Lung microvascular endothelial cell (primary cell): ENCODE data around the gene FAM20C. TPM values are rescaled to one million over a fixed set of nuclear protein-coding genes. Genes with fewer than 3 reads are reported as not detected.

Experiments used
- DNase-seq, 2 donors: peaks; one replicate each; pipeline versions ENCODE4 v3.0.0 to v3.0.0-alpha.2; 2010; ENCODE audit warnings: low read depth in 2 of 2
- total RNA-seq: library from RNA; depleted of rRNA; stranded (reverse); fragments of >200 nt; gene quantifications from 2 replicates; pipeline ENCODE4 v1.2.1, GENCODE V29; 2014

The FAM20C gene
- total RNA-seq, 1 donor from 2014 or later: 0.79 TPM

DNA sequence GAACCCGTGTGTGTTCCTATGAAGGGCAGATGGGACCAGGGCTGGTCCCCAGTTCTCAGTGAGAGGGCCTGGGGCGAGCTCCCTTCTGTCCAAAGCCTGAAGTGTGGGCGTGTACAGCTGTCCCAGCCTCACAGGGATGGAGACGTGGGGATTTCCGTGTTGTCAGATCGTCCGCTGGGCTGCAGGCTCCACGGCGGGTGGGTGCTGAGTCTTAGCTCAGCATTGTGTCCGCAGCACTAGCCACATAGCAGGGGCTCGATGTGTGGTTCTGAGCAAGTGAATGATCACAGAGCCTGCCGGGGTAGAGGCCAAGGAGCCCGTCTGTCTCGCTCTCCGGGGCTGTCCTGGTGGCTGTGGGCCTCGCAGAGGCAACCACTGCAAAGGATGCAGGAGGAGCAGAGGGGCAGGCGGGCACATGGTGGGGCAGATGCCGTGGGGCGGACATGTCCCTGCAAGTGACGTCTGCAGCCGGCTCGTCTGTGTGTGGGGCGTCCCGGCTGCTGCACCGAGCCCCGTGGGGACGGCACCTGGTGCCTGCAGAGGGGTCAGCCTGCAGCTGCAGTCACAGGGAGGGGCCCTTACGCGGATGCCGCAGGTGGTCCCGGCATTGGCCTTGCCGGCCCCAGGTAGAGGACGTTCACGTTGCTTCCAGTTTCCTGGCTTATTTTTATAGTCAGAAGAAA is 30.9 kb downstream of the FAM20C start:
- no peak for DNase-seq

DNA sequence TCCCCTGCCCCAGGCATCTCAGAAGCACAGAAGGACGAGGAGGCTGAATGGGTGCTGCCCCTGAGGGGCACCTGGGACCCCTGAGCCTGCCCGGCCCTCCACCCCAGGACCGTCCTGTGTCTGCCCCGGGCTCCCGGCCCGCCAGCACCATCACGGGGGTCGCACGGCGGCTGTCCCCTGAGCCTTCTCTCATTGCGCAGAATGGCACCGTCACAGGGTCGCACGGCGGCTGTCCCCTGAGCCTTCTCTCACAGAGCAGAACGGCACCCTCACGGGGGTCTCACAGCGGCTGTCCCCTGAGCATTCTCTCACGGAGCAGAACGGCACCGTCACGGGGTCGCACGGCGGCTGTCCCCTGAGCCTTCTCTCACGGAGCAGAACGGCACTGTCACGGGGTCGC is 31.5 kb downstream of the FAM20C start:
- DNase-seq: no peak

DNA sequence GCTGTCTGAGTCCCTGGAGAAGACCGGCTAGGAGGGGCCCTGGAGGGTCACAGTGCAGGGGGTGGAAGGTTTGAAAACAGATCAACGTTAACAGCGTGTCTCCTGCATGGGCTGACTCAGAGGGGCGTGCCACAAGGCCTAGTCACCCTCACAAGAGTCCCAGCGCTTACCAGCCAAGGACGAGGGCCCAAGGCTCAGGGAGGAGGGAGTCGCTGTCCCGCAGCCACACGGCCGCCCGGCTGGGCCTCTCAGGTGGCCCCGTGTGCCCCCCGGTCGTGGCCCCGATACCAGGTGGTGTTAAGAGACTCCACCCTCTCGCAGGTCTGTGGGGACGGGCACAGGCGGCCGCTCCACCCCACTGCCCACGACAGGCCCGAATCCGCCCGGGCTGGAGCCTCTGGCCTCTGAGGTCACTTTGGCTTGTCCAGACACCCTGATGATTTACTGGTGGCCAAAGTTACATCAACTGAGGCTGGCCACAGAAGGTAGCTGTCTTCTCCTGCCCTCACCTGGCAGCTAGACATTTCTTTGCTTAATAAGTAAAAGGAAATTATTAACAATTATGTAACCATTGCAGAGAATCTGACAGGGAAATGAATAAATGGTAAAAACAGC is 34.0 kb downstream of the FAM20C start:
- no peak for DNase-seq

DNA sequence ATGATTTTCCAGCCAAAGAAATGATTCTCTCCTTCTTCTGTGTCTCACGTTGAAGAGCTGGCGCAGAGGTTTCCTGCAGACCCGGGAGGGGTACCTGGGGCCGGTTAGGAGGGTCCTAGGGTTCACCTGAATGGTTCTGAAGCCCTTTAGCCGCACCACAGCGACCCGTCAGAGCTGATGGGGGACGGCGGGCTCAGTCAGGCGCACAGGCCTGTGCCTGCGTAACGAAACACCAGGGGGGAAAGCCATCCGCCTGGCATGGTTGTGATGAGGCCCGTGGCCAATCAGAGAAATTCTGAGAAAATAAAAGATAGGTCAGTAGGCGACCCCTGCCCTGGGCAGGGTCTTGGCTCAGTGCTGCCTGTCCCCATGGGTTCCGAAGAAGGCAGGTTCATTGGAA is 35.6 kb downstream of the FAM20C start:
- no peak for DNase-seq

DNA sequence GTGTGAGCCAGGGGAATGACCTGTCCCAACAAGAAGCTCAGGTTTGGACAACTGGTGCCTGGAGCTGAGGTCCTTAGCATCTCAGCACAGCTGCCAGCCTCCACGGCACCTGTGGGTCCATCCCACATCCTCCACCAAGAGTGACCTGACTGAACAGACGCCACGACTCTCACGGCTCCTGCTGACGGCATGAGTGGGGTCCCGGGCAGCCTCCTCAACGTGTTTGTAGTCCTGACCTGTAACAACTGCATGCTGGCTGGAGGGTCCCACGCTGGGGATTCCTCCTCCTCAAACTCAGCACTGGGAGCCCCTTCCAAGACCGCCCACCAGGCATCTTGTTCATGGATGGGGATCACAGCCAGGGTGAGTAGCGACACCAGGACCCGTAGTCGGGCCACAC is 36.2 kb downstream of the FAM20C start:
- DNase-seq: no peak

DNA sequence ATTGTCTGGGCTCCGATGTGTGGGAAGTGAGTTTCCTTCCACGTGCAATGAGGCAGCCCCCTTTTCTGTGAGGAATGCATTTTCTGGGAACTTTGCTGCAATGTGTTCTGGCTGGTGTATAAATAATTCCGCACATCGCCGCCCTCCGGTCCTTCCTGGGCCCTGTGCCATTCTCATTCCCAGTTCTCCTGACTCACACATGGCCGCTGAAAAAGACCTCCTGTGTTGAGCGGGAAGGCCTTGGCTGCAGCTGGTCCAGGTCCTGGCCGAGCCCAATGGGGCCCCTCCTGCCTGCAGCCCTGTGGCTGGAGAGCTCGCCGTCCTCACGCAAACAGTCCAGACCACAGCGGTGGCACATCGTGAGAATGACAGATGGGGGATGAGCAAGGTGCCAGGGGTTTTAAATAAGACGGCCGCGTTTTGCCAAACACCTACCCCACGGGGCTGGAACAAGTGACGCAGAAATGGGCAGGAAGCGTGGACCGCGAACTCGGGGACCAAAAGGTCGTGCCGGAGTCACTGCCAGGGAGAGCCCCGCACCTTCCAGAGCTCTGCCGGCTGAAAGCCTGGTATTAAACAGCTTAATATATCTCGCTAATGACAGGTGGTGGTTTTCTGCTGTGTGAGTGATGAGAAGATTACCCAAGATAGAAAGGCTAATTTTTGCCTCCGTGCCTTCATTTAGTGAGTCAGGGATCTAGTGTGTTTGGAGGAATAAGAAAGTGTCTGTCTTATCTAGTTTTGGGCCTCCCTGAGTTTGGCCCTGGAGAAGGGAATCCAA is 37.0 kb downstream of the FAM20C start:
- DNase-seq: no peak

DNA sequence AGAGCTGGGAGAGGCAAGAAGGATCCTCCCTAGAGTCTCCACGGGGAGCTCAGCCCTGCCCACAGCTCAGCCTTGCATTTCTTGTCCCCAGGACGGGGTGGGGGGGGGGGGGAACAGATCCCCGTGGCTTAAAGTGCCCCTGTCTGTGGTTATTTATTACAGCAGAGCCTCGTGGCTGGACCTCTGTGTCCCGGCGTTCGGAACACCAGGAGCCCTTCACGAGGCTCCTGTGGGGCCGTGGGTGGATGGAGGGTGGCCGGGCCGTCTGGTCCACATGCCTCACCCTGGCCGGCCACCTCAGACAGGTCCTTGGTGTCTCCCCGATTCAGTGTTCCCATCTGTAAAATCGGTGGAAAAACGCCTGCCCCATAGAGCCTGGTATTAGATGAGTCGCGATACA is 37.9 kb downstream of the FAM20C start:
- DNase-seq: no peak

DNA sequence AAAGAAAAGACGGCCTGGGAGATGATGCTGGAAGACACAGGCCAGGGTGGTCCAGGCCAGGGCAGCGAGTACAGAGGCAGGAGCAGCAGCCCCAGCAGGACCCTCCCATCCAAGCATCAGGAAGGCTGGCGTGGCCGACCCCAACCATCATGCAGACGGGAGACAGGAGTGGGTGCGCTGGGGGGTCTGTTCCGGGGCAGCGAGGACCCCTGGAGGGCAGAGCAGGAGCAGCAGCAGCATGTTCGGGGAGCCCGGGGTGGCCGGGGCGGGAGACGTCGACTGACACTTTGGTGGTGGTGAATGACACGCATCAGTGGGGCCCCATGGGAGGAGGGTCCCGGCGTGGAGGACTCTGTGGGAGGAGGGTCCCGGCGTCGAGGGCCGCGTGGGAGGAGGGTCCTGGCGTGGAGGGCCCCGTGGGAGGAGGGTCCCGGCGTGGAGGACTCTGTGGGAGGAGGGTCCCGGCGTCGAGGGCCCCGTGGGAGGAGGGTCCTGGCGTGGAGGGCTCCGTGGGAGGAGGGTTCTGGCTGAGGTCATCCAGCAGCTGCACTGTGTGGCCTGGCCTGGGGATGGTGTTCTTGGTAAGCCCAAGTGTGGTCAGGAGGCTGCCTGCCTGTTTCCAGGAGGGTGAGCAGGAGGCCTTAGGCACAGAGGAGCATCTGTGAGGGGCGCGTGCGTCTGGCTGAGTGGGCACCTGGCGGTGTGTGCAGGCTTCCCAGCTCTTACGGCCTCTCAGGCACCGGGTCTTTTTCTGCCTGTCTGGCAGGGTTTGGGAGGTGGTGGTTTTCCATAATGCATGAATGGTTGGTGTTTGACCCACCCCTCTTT is 38.9 kb downstream of the FAM20C start:
- no peak for DNase-seq

DNA sequence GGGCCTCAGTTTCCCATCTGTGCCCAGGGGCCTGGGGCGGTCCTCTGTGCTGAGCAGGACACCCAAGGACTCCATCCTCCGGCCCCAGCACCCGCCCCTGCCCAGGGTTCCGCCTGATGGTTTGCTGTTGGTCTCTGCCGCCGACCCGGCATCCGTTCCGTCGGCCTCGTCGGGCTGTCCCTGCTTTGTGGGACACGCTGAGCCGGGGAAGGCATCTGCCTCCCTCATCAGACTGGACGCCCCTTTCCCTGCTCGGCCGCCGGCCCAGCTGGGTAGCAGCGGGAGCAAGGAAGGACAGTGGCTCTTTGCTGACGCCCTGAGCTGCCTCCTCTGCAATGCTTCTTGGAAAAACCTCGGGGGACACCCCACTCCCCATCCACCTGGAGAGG is 39.5 kb downstream of the FAM20C start:
- no peak for DNase-seq

DNA sequence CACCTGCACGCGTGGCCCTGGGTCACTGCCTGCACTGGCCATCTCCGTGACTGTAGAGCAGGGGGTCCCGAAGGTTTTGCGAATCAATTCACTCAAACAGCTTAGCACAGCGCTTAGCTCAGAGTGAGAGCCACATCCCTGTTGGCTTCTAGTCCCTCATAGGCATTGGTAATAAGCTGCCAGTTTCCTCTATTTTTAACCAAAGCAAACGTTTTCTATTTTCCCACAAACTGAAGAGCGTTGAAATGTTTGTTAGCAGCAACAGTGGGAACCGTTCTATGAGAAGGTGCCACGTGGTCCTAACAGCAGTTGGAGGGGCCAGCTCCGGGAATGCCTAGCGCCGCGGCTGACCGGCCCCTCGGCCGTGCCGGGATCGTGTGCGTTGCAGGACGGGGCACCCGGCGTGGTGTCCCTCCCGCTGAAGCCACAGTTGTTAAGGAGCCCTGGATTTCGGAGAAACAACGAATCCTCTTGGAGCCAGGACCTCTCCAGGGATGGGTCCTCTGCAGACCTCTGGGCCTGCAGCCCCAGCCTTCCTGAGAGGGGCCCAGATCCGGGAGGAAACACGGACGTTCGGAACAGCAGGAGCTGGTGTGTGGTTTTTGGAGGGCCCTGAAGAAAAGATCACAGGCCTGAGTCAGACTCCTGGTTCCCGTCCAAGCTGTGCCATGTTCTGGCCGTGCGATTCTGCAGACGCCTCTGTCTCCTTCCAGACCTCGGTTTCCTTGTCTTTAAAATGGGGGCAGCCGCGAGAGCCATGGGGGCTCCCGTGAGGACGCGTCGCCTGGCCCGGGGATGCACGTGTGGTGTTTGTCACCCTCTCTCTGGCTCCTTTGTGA is 40.3 kb downstream of the FAM20C start:
- DNase-seq: peak in 1 of 2 donors; percentile 25

DNA sequence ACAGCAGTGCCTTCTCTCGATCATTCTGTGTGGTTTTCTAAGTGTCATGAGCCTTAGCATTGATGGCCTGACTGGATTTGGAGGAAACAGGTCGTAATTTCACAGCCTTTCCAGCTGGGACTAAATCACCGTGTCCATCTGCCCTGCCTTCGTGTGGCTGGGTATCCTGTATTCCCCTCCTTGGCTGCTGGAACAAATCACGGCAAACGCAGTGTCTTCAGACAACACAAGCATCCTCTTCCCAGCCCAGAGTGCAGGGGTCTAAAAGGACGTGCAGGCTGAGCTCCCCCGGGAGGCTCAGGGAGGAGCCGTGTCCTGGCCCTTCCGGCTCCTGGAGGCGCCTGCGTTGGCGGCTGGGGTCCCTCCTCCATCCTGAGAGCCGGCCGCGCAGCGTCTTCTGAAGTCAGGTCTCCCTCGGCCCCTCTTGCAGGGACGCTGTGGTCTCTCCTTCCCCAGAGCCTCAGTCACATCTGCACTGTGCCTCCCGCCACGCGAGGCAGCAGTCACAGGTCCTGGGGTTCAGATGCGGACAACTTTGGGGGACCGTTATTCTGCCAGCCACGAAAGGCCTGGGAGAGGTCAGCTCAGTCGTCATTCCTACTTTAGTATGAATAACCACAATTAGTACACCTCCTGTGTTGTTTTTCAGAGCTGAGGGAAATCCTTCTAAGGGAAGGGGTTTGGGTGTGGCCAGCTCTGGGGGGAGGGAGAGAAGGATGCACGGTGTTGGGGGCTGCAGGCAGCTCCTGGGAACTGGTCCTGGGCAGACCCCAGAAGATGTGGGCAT is 41.1 kb downstream of the FAM20C start:
- DNase-seq: peak in 1 of 2 donors; percentile 24

DNA sequence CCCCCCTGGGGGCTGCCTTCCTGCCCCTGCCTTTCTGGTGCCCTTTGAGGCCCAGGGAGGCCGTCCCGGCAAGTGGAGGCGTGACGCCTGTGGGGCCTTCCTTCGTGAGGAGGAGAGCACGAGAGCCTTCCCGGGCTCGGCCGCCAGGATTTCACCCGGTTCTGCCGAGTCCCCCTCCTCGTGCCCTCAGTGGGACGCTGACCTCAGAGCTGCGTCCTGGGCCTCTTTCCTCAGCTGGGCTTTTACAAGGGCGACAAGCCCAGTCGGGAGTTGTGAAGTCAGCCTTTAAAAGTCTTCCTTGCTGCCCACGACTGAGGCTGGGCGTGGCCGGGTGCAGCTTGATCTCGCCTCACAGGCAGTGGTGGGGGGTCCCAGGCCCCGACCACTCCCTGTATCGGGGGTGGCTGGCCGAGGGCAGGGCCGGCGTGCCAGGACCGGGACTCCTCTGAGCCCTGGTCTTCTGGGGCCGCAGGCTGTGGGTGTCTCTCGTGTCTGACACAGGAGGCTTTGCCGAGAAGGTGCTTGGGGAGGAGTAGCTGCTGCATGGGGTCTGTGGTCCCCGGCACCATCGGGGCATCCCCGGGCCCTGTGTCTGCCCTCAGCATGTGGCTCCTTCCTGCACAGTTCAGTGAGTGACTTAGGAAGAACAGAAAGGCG is 41.8 kb downstream of the FAM20C start:
- DNase-seq: no peak

DNA sequence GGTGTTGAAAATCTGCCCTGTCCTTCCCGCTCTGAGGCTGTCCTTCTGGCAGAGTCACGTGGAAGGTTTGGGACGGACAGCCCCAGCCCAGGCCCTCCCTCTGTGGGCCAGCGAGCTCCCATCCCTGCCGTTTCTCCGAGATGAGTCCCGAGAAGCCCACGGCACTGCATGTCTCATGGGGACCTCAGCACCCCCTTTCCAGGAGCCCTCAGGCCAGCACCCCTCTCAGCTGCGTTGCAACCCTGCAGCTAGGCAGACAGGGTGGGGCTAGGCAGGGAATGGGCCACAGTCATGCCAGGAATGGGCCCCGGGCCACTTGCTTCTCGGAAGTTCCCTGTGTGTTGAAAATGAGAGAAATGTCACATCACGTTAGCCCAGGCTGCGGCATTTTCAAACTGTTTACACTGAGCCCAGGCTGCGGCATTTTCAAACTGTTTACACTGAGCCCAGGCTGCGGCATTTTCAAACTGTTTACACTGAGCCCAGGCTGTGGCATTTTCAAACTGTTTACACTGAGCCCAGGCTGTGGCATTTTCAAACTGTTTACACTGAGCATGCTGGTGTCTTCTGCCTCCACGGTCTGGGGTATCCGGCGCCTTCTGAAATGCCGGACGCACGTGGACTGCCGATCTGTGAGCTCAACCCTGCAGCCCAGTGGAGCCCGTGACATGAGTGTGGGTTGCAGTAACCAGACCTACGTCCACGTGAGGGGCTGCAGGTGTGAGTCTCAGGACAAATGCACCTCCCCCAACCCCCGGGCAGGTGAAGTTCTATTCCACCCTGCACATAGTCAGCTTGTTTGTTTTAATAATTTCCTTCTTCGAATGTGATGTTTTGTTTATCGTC is 42.6 kb downstream of the FAM20C start:
- DNase-seq: no peak

DNA sequence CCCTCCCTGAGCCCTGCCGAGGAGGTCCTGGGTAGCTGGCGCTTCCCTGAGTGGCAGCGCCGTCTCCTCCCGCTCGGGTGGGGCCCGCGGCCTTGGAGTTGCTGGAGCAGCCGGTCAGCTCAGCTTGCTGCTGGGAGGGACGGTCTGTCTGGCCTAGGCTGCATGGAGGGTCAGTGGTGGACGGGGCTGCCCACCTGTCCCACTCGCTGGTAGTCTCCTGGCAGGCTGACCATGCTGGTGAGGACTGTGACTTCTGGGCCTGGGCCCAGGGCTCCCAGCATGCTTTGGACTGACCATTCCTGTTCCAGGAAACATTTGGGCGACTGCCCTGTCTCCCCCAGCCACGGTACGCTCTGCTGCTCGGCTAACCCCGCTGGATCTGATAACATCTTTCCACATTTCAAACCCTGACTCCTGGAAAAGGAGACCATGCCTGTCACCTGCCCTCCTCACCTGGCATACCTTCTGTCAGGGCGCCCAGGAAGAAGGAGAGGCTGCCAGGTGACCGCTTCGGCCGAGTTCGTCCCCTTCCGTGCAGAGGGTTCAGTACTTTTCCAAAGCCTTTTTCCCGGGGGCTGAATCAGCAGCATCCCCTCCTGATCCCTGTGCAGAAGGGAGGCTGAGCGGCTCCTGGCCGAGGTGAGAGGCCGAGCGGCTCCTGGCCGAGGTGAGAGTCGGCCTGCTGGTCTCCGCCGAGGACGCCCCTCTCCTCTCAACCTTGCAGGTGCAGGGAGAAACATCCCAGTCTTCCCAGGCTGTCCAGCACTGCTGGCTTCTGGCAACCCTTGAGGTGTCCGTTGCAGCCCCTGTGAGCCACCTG is 43.4 kb downstream of the FAM20C start:
- no peak for DNase-seq

DNA sequence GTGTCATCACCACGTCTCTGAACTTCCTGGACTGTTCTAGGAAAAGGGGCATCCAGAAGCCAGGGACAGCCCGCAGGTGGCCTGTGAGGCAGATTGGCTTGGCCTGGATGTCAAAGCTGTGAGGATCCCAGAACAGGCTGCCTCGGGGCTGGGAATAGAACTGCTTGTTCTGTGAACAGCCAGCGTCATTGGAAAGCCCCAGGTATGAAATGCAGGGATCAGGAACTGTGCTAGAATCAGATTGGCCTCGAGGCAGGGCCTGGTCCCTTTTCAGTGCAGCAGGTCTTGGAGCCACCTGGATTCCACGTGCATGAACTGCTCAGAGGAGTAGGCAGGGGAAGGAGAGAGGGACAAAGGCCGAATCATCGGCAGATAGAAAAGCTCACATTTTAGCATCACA is 44.6 kb downstream of the FAM20C start:
- no peak for DNase-seq

DNA sequence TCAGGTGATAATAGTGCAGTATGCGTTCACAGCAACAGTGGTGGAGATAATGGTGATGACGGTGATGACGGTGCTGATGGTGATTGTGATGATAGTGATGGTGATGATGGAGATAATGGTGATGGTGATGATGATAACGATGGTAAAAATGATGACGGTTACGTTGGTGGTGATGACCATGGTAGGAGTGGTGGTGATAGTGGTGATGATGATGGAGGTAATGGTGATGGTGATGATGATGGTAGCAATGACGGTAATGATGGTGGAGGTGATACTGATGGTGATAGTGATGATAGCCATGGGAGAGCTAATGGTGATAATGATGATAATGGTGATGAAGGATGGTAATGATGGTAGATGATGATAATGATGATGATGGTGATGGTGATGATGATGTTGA is 45.0 kb downstream of the FAM20C start:
- DNase-seq: no peak

DNA sequence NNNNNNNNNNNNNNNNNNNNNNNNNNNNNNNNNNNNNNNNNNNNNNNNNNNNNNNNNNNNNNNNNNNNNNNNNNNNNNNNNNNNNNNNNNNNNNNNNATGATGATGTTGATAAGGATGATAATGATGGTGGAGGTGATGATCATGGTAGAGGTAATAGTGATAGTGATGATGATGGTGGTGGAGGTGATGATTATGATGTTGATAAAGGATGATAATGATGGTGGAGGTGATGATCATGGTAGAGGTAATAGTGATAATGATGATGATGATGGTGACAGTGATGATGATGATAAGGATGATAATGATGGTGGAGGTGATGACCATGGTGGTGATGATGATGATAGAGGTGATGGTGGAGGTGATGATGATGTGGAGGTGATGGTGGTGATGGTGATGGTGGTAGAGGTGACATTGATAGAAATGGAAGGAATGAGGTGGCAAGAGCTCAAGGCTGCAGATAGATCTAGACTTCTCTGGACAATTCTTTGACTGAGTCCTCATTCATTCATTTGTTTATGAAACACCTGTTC is 47.8 kb downstream of the FAM20C start:
- DNase-seq: no peak
